Spleen (tissue), 11 donors: Measurements from ENCODE around the gene TIMP2. TPM values are rescaled to one million over a fixed set of nuclear protein-coding genes. Genes with fewer than 3 reads are reported as not detected.

Experiments
- DNase-seq: peaks from one replicate; pipeline ENCODE4 v3.0.0-alpha.2; 2020
- H3K27ac ChIP-seq, 8 donors: fragments of 200-600 bp; sonication (generic) in 7 of 8; 1 replicate in 4 of 8; 2 replicates in 4 of 8; pipeline versions ENCODE4 v1.5.0 to v1.8.0; 2016 to 2021; ENCODE audit warnings: inconsistent platforms in 4 of 8, mild to moderate bottlenecking in 4 of 8, moderate library complexity in 1 of 8
- H3K27me3 ChIP-seq, 7 donors: fragments of 200-600 bp; sonication (generic) in 6 of 7; replicated peaks in 1 of 7; 1 replicate in 4 of 7; 2 replicates in 3 of 7; pipeline versions ENCODE4 v1.5.0 to v1.8.0; 2016 to 2021; ENCODE audit warnings: inconsistent platforms in 3 of 7, mild to moderate bottlenecking in 1 of 7
- H3K36me3 ChIP-seq, 6 donors: fragments of 200-600 bp; sonication (generic) in 5 of 6; 1 replicate in 4 of 6; 2 replicates in 2 of 6; pipeline versions ENCODE4 v1.5.0 to v1.8.0; 2016 to 2021; ENCODE audit warnings: inconsistent platforms in 2 of 6
- H3K4me1 ChIP-seq, 6 donors: fragments of 200-600 bp; sonication (generic) in 5 of 6; 1 replicate in 3 of 6; 2 replicates in 3 of 6; pipeline versions ENCODE4 v1.5.0 to v1.8.0; 2016 to 2021; ENCODE audit warnings: inconsistent platforms in 3 of 6
- H3K4me3 ChIP-seq, 8 donors: fragments of 200-600 bp; sonication (generic) in 7 of 8; 1 replicate in 4 of 8; 2 replicates in 4 of 8; pipeline versions ENCODE4 v1.5.0 to v1.8.0; 2016 to 2021; ENCODE audit warnings: inconsistent platforms in 4 of 8, mild to moderate bottlenecking in 4 of 8, moderate library complexity in 2 of 8
- H3K9me3 ChIP-seq, 8 donors: fragments of 200-600 bp; sonication (generic) in 7 of 8; 1 replicate in 4 of 8; 2 replicates in 4 of 8; pipeline versions ENCODE4 v1.5.0 to v1.8.0; 2016 to 2021; ENCODE audit warnings: inconsistent platforms in 4 of 8
- CTCF ChIP-seq, 11 experiments: fragments of 200-600 bp in 7 of 11; fragments of 450-650 bp in 4 of 11; sonication (generic) in 4 of 11; IDR thresholded peaks in 8 of 11; conservative IDR thresholded peaks in 3 of 11; 1 replicate in 7 of 11; 2 replicates in 4 of 11; pipeline versions ENCODE4 v1.4.0 to v1.8.0; 2016 to 2021; ENCODE audit warnings: antibody characterized with exemption in 11 of 11, inconsistent platforms in 4 of 11, mild to moderate bottlenecking in 1 of 11
- POLR2A ChIP-seq, 3 donors: fragments of 450-650 bp; IDR thresholded peaks; one replicate each; pipeline ENCODE4 v1.5.1; 2017; ENCODE audit warnings: antibody characterized with exemption in 3 of 3, mild to moderate bottlenecking in 1 of 3
- POLR2AphosphoS5 ChIP-seq, 3 donors: sonication (generic); formaldehyde crosslinking; IDR thresholded peaks; one replicate each; pipeline ENCODE4 v1.5.1; 2017; ENCODE audit warnings: antibody characterized with exemption in 3 of 3
- WGBS, 5 donors: extraction: QIAGEN DNeasy Blood & Tissue Kit in 3 of 5; methylation state at CpG; one replicate each; pipeline versions ENCODE4 v1.1.5 to v1.1.7; 2013 to 2018; 5-methylcytosine and 5-hydroxymethylcytosine counted together
- intact Hi-C: fragments of 100-400 bp; cut with DNase I; formaldehyde crosslinking; loops from one replicate; pipeline ENCODE4 v1.15.0; 2023; ENCODE audit warnings: low total_unique reads
- polyA plus RNA-seq, 3 donors: library from polyadenylated mRNA; stranded (reverse); fragments of 200-250 nt; gene quantifications; one replicate each; pipeline ENCODE4 v1.2.1, GENCODE V29; 2013
- total RNA-seq, 7 donors: library from RNA; depleted of rRNA in 3 of 7; stranded (reverse); fragments of >200 nt in 3 of 7; fragmentation: NEBNext Ultra II Directional in 4 of 7; extraction: Animal tissue kit (Norgen Biotek cat#: 25700) in 4 of 7; gene quantifications; one replicate each; pipeline versions ENCODE4 v1.1.0 to v1.2.1, GENCODE V29; 2016 to 2021
- donor health status: healthy with polysubstance abuse.
- donor health status: DM: no; HTN: no; CAD: no; lungs with moderate emphysema.
- donor health status: DM: no; HTN: no; CAD: no.
- donor health status: Bipolar disorder and iron deficiency.
- donor health status: healthy.
- donor health status: DM: no; HTN: no; CAD: no.
- donor health status: DM: yes; HTN: yes; CAD: no.

Gene TIMP2
- total and polyA plus RNA-seq, 10 donors, result 16.3 to 333 (median 181) TPM

- Histone ChIP-seq H3K9me3 (no peaks in the 10 kb centered on the region), H3K36me3 (no peaks in the 10 kb centered on the region), H3K4me3 (no peak overlapping the region), H3K27ac (no peak overlapping the region), H3K4me1 (peaks cover 0 to 14% (median 6%) of the 10 kb centered on the region in 6 donors), H3K27me3 (no peaks in the 10 kb centered on the region)
- no peak for TF ChIP-seq POLR2AphosphoS5 (IDR thresholded peaks at IDR 0.05)
- TF ChIP-seq CTCF (IDR thresholded peaks at IDR 0.05 in 8 of 11, conservative IDR thresholded peaks at IDR 0.05 in 3 of 11), result no peak
- no peak for TF ChIP-seq POLR2A (IDR thresholded peaks at IDR 0.05)
- intact Hi-C loops, result no loop called here
- DNase-seq, result no peak
- 81 to 94% (median 89%) methylated on average over 4 of the region's 4 CpGs for WGBS, 5 donors
Observed at GRCh38 chr17:78961571-78961970, 36.4 kb upstream of the TIMP2 start.

- WGBS, 5 donors, result 60 to 81% (median 69%) methylated on average over 3 to 5 of the region's 5 CpGs
- no peak for DNase-seq
- no peak overlapping the region for H3K4me3 ChIP-seq
- no peaks in the 10 kb centered on the region for H3K36me3 ChIP-seq
- intact Hi-C loops, result no loop called here
- H3K27me3 ChIP-seq, result no peaks in the 10 kb centered on the region
- no peaks in the 10 kb centered on the region for H3K9me3 ChIP-seq
- TF ChIP-seq CTCF (IDR thresholded peaks at IDR 0.05 in 8 of 11, conservative IDR thresholded peaks at IDR 0.05 in 3 of 11), result no peak
- no peak for TF ChIP-seq POLR2AphosphoS5 (IDR thresholded peaks at IDR 0.05)
- TF ChIP-seq POLR2A (IDR thresholded peaks at IDR 0.05), result no peak
- peaks cover 0 to 10% (median 6%) of the 10 kb centered on the region in 6 donors for H3K4me1 ChIP-seq
- H3K27ac ChIP-seq, result no peak overlapping the region
Observed at GRCh38 chr17:78960928-78961327, 35.7 kb upstream of the TIMP2 start.

GRCh38 chr17:78959803-78960202 lies 34.6 kb upstream of the TIMP2 start:
- Histone ChIP-seq H3K27me3 (no peaks in the 10 kb centered on the region), H3K36me3 (no peaks in the 10 kb centered on the region), H3K27ac (no peak overlapping the region), H3K4me1 (no peaks in the 10 kb centered on the region), H3K4me3 (no peak overlapping the region), H3K9me3 (no peaks in the 10 kb centered on the region)
- no peak for DNase-seq
- intact Hi-C loops, result no loop called here
- 90 to 96% (median 92%) methylated on average over 12 of the region's 12 CpGs for WGBS, 5 donors
- TF ChIP-seq CTCF (IDR thresholded peaks at IDR 0.05 in 8 of 11, conservative IDR thresholded peaks at IDR 0.05 in 3 of 11) (no peak), POLR2A (IDR thresholded peaks at IDR 0.05) (no peak), POLR2AphosphoS5 (IDR thresholded peaks at IDR 0.05) (no peak)

GRCh38 chr17:78958641-78959127 lies 33.5 kb upstream of the TIMP2 start:
- WGBS, 5 donors, result 77 to 96% (median 89%) methylated on average over 7 of the region's 7 CpGs
- DNase-seq, result no peak
- intact Hi-C loops, result no loop called here
- H3K36me3 ChIP-seq, result no peaks in the 10 kb centered on the region
- H3K27ac ChIP-seq, result no peak overlapping the region
- no peaks in the 10 kb centered on the region for H3K27me3 ChIP-seq
- no peak for TF ChIP-seq CTCF (IDR thresholded peaks at IDR 0.05 in 8 of 11, conservative IDR thresholded peaks at IDR 0.05 in 3 of 11)
- no peak for TF ChIP-seq POLR2AphosphoS5 (IDR thresholded peaks at IDR 0.05)
- H3K4me1 ChIP-seq, result no peaks in the 10 kb centered on the region
- H3K4me3 ChIP-seq, result no peak overlapping the region
- no peaks in the 10 kb centered on the region for H3K9me3 ChIP-seq
